Panc1 (cell line): Measurements from ENCODE around the gene FANCI.

Source experiments
- POLR2AphosphoS5 ChIP-seq: IDR thresholded peaks from 2 replicates; pipeline ENCODE4 v1.6.1; 2012; ENCODE audit warnings: mild to moderate bottlenecking, low read depth, low read length, moderate library complexity
- SIN3A ChIP-seq: IDR thresholded peaks from 2 replicates; pipeline ENCODE4 v1.6.1; 2012; ENCODE audit warnings: low read depth, mild to moderate bottlenecking, low read length, moderate library complexity, borderline replicate concordance; ENCODE audit not compliant: insufficient read depth
- TCF7L2 ChIP-seq: IDR thresholded peaks from 2 replicates; pipeline ENCODE4 v1.6.1; 2011; ENCODE audit warnings: mild to moderate bottlenecking, low read depth, low read length, inconsistent platforms
- TF ChIP-seq, protein P1 (sequence below): fragments of 450-650 bp; IDR thresholded peaks from 2 replicates; pipeline ENCODE4 v1.5.1; 2017; ENCODE audit warnings: mild to moderate bottlenecking
- TF ChIP-seq, protein P2 (sequence below), 2 experiments: IDR thresholded peaks; 2 replicates each; pipeline ENCODE4 v1.6.1; 2011 to 2012; ENCODE audit warnings: low read depth in 2 of 2, control low read depth in 1 of 2, low read length in 1 of 2, mild to moderate bottlenecking in 1 of 2, moderate library complexity in 1 of 2; ENCODE audit not compliant: insufficient read depth in 1 of 2

DNA sequence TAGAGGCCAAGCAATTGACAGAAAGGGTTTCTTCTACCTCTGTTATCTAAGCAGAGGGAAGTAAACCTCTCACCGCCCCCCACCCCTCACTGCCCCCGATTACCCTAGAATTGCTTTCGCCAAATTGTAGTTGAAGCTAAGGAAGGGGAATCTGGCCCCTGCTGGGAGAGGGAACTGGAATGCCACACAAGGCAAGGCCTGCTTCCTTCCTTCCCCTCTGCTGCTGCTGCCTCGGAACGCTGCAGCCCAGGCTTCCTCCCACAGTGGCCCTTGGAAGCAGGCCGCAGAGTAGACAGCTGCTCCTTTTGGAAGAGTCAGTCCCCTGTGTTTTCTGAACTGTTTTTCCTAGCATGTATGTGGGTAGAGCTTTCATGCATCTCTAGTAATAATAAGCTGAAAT, 44.0 kb upstream of the FANCI start:
- TF ChIP-seq, protein P1, sequence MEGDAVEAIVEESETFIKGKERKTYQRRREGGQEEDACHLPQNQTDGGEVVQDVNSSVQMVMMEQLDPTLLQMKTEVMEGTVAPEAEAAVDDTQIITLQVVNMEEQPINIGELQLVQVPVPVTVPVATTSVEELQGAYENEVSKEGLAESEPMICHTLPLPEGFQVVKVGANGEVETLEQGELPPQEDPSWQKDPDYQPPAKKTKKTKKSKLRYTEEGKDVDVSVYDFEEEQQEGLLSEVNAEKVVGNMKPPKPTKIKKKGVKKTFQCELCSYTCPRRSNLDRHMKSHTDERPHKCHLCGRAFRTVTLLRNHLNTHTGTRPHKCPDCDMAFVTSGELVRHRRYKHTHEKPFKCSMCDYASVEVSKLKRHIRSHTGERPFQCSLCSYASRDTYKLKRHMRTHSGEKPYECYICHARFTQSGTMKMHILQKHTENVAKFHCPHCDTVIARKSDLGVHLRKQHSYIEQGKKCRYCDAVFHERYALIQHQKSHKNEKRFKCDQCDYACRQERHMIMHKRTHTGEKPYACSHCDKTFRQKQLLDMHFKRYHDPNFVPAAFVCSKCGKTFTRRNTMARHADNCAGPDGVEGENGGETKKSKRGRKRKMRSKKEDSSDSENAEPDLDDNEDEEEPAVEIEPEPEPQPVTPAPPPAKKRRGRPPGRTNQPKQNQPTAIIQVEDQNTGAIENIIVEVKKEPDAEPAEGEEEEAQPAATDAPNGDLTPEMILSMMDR = no peak
- TF ChIP-seq SIN3A = no peak
- TF ChIP-seq, protein P2, sequence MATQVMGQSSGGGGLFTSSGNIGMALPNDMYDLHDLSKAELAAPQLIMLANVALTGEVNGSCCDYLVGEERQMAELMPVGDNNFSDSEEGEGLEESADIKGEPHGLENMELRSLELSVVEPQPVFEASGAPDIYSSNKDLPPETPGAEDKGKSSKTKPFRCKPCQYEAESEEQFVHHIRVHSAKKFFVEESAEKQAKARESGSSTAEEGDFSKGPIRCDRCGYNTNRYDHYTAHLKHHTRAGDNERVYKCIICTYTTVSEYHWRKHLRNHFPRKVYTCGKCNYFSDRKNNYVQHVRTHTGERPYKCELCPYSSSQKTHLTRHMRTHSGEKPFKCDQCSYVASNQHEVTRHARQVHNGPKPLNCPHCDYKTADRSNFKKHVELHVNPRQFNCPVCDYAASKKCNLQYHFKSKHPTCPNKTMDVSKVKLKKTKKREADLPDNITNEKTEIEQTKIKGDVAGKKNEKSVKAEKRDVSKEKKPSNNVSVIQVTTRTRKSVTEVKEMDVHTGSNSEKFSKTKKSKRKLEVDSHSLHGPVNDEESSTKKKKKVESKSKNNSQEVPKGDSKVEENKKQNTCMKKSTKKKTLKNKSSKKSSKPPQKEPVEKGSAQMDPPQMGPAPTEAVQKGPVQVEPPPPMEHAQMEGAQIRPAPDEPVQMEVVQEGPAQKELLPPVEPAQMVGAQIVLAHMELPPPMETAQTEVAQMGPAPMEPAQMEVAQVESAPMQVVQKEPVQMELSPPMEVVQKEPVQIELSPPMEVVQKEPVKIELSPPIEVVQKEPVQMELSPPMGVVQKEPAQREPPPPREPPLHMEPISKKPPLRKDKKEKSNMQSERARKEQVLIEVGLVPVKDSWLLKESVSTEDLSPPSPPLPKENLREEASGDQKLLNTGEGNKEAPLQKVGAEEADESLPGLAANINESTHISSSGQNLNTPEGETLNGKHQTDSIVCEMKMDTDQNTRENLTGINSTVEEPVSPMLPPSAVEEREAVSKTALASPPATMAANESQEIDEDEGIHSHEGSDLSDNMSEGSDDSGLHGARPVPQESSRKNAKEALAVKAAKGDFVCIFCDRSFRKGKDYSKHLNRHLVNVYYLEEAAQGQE (IDR thresholded peaks at IDR 0.05; ENCODE audit: insufficient read depth in 1 of 2, low read depth in 2 of 2, low read length in 1 of 2) = no peak
- TF ChIP-seq POLR2AphosphoS5 = no peak
- TF ChIP-seq TCF7L2 = no peak
